NCI-H1092 (cell line): ENCODE data around the gene KIAA0040.

ENCODE experiments used
- DNase-seq: peaks from one replicate; lab custom pipeline; 2025; lab: John Stamatoyannopoulos, UW

Gene KIAA0040

DNA sequence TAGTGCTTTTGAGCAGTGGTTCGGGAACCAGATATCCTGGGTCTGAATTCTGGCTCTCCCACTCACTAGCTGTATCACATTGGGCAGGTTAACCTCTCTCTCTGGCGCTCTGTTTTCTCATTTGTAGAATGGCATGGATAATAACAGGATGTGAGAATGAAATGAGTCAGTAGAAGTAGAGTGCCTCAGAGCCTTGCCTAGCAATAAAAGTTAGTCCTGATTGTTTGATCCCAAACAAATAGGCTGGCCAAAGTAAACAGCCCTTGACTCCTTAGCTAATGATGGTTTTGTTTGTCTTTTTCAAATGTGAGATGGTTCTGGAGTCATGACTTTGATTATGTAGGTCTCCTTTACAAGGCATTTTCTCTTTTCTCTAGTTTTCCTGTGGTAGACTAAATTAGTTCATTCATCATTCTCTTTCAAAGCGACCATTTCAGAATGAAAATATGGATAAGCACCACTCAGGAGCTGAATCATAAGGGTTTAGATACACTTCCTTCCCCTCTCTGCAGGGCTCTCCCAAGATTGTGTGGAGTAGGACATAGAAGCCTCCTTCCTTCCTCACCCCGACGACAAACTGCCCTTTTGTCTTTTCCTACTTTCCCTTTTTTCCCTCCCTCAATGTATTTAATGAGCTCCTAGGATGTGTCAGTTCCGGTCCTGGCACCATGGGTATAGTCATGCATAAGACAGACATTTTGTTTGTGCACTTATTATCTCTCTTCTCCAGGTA is 23.1 kb downstream of the KIAA0040 start:
- no peak for DNase-seq

DNA sequence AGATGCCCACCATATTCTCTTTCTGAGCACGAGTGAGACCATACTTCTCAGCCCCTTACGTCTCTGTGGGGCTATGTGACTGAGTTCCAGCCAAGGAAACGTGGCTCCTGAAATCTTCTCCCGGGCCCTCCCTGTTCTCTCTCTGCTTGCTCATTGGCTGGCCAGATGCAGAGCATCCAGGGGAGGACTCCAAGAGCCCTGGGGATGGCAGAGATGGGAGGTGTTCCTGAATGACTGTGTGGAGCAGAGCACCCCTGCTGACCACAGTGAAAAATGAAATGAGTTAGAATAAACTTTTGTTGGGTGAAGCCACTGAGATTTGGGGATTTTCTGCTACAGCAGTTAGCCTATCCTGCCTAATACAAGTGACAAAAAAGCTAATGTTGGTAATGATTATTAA is 23.8 kb downstream of the KIAA0040 start:
- DNase-seq: no peak

DNA sequence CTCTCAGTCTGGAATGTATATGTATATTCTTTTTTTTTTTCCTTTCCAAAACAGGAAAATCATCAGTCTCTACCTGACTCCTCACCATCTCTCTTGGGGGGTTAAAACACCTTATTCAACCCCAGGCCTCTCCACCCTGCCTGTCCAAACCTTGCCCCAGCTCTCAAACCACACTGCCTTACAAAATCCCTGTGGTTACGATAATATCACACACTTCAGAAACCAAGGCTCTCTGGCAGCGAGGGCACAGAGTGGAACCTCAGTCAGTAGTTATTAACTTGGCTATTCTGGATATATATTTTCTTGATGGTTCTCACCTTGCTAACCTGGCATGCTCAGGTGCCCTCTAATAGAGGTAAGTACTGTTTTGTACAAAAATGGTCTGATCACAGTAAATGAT is 24.7 kb downstream of the KIAA0040 start:
- DNase-seq: no peak

DNA sequence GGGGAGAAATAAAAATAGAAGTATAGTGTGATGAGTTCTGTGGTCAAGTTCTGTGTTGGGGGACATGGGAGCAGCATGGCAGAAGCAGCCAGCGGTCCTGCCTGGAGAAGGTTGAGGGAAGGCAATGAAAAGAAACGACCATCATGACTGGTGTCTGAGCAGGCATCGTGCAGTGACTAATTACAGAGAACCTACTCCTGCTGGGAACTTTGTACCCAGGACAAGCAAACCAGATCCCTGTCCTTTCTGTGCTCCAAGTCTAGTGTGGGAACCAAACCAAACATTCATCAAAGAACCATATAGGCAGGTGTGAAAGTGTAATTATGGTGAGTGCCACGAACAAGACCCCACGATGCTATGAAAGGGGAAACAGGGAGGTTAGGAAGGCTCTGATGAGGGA is 25.8 kb downstream of the KIAA0040 start:
- no peak for DNase-seq

DNA sequence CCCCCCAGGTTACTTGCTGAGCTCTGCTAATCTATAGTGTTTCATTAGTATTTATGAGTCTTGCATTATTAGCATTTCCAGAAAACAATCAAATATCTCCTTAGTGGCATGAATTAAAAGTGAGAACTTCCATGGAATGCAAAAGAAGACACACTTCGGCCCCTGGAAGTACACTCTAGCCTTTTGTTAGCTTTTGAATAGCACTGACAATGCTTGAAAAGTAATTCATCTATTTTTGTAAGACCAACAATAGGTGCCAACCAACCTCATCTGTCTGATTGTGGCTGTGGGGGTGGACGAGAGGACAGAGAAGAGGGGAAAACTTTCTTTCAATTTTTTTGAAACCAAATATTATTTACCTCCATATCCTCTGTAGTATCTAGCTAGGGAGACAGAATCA is 27.8 kb downstream of the KIAA0040 start:
- no peak for DNase-seq

DNA sequence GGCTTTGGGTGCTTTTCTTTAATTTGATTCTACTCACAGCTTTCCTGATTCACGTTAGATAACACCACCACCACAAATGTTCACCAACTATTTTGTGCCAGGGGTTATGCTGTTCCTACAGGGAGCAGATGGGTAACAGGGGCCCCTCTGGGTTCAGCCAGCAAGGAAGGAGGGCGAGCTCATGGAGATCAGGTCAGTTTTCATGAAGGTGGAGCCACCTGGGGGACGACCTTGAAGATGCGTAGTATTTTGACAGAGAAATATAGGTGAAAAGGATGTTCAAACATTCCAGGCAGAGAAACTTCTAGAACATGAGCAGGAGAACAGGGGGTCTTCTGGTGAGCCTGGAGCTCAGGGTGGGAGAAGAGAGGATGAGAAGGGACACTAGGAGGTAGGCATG is 28.9 kb downstream of the KIAA0040 start:
- no peak for DNase-seq

DNA sequence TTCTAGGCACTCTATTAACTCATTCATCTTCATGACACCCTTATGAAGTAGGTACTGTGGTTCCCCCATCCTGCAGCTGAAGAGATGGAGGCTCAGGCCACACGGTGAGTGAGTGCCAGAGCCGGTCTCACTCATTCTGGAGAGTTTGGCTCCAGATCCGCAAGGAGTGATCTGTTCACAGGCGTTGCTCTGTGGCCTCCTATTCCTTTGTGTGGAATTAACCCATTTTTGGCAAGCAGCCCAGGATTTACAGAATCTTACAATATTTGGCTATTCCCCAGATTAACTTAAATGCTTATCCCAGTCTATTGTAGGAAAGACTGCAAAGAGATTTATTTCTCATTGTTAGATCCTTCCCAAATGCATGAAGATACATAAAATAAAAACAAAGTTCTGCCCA is 29.6 kb downstream of the KIAA0040 start:
- no peak for DNase-seq

DNA sequence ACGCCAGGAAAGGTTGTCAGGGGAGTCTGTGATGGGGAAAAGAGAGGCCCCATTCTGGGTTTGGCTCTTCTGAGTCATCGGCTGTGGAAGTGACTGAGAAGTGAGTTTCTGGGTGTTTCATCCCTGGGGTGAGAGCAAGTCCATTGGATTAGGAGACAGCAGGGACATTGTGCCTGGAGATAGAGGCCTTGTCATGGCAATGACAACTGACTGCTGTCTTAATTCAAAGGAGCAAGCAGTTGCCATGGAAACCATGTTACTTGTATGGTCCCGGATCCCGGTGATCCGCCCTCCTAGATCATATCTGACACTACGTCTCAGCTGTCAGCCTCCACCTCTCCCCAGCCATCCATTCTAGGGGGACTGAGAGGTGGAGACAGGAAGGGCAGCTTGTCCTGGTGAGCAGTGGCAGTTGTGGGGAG is 34.4 kb downstream of the KIAA0040 start:
- DNase-seq: no peak

DNA sequence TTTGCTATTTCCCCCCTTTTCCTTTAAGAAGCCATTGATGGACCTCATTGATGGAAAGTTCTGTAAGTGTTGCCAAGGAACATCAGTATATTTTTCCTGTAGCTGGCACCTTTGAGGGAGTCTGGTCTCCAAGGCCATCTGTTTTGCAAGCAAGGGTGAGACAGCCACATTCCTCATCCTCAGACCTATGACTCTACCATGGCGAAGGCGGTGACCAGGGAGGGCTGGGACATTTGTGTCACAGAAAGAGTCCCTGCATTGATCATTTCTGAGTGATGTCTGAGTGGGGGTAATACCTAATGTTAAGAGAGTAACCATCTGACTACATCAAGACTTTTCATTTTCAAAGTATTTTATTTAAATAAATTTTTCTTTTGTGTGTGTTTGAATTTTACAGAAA is 35.4 kb downstream of the KIAA0040 start:
- no peak for DNase-seq

DNA sequence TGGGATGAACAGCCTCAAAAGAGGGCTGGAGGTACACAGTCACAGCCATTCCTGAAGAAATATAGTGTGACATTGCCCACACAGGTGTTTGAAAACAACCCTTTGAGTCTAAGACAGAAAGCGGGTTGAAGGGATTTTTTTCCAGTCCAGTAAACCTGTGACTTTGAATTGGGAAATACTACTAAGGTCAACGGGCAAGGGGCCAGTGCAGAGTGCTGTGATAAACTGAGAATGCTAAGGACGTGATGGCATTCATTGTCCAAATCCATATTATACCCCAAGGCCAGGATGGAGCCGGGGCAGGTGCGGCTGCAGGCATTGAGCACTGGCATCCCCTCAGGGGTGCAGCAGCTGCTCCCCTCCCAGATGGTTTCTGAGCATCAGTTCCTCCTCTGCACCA is 36.6 kb downstream of the KIAA0040 start:
- DNase-seq: no peak

DNA sequence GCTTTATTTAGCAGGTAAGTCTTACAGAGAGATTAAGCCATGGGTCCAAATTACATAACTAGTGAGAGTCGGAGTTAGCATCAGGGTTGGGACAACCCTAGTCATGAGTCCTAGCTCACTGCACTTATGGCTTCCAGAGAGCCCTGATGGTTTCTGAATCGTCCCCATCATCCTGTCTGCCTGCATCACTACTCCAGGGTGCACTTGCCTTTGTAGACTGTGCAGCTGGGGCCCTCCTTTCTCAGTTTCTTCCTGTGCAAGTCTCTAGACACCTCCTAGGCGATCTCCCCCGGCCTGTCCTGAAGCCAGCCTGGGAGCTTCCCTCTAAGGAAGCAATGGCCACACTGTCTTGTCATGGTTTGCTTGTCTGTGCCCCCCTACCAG is 37.1 kb downstream of the KIAA0040 start:
- no peak for DNase-seq

DNA sequence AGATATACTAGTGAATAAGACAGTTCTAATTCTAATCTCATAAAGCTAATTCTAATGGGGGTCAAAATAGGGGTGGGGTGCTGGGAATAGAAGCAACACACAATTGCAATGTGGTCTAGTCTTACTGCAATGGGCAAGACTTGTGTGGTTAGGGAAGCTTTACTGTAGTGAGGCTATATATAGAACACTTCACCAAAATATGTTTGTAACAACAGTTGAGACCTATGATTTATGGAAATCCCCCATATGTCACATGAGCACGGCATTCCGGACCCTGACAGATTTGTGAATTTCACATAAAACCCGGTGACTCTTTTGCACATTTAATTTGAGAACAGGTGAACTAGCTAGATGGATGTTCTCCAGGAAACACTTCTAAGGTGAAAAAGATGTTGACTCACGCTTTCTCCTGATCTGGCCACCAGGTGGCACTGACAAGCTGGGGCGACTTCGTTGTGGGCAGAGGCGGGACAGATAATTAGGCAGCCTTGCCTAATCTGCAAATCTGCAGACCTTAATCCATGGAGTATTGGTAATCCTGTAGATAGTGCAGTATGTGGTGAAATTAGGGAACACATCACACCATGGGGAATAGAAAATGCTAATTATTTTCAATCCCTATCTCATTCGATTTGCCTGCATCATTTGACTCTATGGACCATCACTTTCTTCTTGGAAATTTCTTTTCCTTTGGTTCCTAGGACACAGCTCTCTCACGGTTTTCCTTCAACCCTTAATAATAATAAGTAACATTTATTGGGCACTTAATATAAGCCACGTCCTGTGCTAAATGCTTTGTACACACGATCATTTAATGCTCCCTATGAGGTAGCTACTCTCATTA is 37.7 kb downstream of the KIAA0040 start:
- DNase-seq: peak; percentile 22

DNA sequence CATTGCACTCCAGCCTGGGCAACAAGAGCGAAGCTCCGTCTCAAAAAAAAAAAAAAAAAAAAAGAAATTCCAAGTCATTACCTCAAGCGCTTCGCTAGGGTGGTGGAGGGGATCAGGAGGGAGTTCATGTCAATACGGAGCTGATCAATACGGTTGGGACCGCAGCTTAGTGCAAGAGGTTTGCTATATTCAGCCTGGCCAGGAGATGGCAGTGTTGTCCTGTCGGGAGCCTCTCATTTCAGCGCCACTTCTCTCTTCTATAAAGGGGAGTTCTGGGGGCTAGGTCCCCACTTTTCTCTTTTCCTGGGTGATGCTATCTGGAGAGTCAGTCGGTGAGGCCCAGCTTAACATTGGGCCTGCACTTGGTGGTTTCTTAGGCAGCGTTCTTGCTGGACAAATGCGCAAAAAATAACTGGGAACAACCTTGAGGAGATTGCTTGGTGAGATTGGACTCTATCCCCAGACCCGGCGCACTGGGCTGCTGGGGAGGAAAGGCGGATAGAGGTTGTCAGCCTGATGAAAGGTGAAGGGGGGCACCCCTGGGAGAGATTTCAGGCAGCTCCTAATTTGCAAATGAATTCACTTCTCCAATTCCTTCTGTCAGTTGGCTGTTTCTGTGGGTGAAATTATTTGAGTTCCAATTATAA is 40.4 kb downstream of the KIAA0040 start:
- DNase-seq: peak; percentile 54

DNA sequence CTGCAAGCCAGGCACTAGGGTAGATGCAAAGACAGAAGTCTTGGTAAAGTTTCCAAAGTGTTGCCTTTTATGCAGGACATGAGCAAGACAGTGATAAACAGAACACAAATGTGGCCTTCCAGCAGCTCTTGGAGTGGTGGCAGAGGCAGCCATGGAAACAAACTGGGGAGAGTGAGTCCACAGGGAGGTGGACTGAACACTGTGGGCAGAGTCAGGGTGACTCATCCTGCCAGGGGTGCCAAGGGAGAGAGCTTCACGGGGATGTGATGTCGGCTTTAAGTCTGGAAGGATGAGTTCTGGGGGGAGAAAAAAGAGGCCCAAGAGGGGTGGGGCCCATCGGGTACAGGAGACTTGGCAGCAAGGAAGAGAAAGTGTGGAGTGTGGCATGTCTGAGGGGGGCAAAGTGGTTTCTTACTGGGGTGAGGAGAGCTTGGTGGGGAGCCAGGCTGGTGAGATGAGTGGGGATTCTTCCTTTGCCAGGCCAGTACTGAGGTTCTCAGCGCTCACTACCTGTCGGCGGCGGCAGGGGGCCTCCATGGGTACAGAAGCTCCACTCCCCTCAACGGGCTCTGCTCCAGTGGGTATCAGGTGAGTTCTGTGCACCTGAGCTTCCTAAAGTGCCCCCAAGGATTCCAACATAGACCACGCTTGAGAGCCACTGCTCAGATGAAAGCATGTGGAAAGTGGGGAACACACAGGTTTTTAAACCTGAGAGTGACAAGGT is 41.8 kb downstream of the KIAA0040 start:
- no peak for DNase-seq

DNA sequence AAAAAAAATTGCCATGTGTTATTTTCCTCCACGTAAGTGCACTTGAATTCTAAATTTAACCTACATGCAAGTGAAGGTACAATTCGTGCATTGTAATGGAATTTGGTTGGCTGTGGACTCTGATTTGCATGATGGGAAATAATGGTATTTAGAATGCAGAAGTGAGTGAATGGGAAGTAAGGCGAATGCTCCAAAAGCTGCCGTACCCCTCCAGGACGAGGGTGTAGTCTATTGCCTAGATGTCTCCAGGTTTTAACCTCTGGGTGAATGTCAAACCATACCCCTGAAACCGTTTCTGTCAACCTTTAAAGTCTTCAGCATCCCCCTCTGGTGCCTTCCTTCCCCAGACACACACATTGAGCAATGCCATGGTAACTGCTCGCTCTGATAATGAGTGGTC is 44.5 kb downstream of the KIAA0040 start:
- DNase-seq: no peak

DNA sequence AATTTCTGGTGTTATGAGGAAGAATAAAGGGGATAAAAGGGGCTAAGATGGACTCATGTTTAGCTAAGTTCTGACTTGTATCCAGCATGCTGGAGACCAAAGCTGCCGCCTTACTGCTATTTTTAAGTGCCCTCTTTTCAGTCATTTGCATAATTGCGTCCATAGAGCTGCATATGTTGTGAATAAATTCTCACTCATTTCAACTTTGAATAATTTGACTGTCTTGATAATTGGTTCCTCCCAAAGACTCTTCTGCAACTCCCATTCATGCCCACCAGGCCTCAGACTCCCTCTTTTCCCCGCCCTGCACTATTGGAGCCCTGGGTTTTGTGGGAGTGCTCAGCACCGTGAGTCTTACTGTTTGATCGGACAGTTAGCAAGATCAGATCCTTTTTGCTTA is 45.0 kb downstream of the KIAA0040 start:
- no peak for DNase-seq

DNA sequence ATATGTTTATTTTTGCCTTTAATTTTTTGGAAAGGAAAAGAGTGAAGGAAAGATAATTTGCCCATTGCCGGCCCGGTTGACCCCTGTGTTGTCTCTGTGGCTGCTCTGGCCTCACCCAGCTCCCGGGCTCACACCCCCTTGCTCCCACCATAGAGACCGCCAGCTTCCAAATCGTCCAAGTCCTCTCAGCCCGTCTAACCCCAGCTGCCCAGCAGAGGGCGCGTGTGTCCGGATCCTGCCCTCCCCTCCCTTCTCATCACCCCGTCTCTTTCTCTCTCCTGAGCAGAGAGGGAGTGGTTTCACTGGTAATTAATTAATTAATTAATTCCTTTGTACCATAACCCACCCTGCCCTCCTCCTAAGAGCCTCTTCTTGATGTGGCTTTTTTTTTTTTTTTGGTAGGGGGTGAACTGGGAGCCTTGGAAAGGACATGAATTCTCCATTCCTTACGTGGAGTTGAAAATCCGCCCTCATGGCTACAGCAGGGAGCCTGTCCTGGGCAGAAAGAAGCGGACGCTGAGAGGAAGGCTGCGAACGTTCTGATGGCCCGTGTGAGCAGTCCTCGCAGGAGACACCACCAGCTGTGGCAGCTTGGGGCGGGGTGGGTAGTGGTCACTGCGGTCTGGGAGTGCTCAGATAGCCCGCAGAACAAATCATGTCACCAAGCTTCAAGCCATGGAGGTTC is 45.9 kb downstream of the KIAA0040 start:
- peak; percentile 58 for DNase-seq

DNA sequence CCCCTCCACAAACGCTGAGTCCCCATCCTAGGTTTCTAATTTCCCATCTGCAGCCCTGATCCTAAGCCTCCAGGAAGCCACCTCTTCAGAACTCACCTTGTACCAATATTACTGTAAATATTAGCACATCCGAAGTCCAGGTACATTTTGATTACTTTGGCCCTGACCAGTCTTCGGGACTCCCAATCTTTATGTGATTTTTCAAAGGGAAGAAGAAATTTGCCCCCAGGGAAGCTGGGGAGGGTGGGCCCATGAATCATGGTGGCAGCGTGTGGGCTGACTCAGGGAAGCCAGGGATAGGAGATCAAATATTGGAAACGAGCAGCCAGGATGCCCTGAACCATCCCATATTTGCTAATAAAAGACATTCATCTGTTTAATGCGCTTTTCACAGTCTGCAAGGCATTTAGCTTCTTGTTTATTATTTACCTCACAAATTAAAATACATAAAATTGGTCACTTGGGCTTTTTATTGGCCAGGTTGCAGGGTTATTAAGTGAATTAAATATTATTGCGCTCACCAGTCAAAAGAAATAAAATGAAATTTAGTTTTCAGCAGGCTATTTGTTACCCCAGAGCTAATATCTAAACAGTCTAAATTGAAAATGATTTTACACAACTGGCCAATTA is 46.6 kb downstream of the KIAA0040 start:
- no peak for DNase-seq

DNA sequence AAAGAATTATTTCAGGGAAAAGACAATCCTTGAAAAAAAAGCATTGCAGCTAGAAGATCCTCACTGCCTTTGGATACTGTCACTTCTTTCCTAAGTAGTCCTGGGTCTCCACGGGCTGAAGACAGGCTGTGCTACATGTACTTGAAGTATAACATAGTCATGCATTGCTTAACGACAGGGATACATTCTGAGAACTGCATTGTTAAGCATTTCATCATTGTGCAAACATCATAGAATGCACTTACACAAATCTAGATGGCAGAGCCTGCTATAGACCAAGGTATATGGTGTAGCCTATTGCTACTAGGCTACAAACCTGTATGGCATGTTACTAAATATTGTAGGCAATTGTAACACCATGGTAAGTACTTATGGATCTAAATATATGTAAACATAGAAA is 54.0 kb downstream of the KIAA0040 start:
- DNase-seq: no peak

DNA sequence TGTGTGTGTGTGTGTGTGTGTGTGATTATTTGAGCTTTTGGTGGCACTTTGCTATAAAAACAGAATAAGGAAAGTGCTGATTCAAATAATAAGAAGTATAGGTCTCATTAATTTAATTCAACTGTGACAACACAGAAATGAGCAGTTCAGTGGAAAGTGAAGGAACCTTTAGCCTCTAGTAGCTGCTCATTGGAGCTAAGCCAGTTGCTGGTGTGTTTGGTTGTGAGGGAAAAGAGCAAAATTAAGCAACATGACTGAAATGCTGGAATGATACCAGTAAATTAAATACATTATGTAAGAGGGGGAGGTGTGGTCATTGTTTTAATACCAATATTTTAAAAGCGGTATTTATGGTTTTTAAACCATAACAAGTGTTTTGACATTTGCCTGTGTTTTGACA is 55.2 kb downstream of the KIAA0040 start:
- DNase-seq: no peak

DNA sequence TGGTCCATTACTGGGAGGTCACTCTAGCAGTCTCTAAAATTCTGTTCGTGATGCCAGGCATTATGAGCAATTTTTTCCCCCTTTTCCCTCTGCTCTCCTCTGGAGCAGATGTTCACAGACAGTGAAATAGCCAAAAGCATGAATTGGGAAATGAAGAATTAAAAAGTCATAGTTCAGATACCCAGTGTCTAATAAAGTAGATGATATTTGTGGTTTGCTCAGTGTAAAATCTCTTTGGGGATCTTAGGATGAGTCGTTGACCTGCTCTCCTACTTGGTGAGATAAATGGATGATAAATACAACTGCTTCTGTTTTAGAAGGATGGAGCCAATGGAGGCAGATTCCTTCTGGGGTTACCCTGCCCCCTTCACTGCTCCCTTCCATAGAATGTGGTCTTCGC is 56.3 kb downstream of the KIAA0040 start:
- no peak for DNase-seq
